IMR-90 (cell line): ENCODE results near the gene SCAF11. TPM values are rescaled to one million over a fixed set of nuclear protein-coding genes. Genes with fewer than 3 reads are reported as not detected.

Experiments used
- ATAC-seq: fragments of 200-7000 bp; cut with Tn5 transposase; 2 replicates; pipeline ENCODE4 v1.9.1; 2020; ENCODE audit warnings: low read depth, mild to moderate bottlenecking, moderate library complexity
- BruUV-seq: library from RNA; stranded (reverse); fragments of 400-500 nt; replicated peaks from 2 replicates; lab custom pipeline; 2021; lab: Mats Ljungman, UMichigan
- CTCF ChIA-PET: fragments of 300-600 bp; formaldehyde crosslinking; extraction: SDS; loops from one replicate; lab custom pipeline; 2021; ENCODE audit warnings: antibody characterized with exemption; lab: Yijun Ruan, JAX
- POLR2A ChIA-PET: fragments of 300-600 bp; sonication (Branson Sonifier 250); formaldehyde crosslinking; loops from one replicate; lab custom pipeline; 2022; ENCODE audit warnings: antibody characterized with exemption; ENCODE audit not compliant: unreplicated experiment; lab: Charles Lee
- DNase-seq: peaks from one replicate; pipeline ENCODE4 v3.0.0; 2013
- H2AFZ ChIP-seq: replicated peaks from 2 replicates; pipeline ENCODE3; 2013; ENCODE audit warnings: low read length, mild to moderate bottlenecking; ENCODE audit not compliant: poor library complexity
- H2AK5ac ChIP-seq: 2 replicates; pipeline ENCODE4 v1.6.1; 2013; ENCODE audit warnings: low read depth, low read length, inconsistent platforms
- H2AK9ac ChIP-seq: replicated peaks from 2 replicates; pipeline ENCODE3; 2013; ENCODE audit warnings: mild to moderate bottlenecking, low read depth, low read length, moderate library complexity; ENCODE audit not compliant: poor library complexity
- H2BK120ac ChIP-seq: 2 replicates; pipeline ENCODE4 v1.6.1; 2013; ENCODE audit warnings: low read depth, low read length, inconsistent platforms
- H2BK15ac ChIP-seq: 3 replicates; pipeline ENCODE4 v1.6.1; 2013; ENCODE audit warnings: low read depth, low read length, inconsistent platforms
- H2BK20ac ChIP-seq: 2 replicates; pipeline ENCODE4 v1.6.1; 2013; ENCODE audit warnings: low read depth, mild to moderate bottlenecking, inconsistent platforms, low read length, moderate library complexity
- H2BK5ac ChIP-seq: 2 replicates; pipeline ENCODE4 v1.6.1; 2013; ENCODE audit warnings: mild to moderate bottlenecking, low read depth, low read length, inconsistent platforms; ENCODE audit not compliant: poor library complexity, severe bottlenecking
- H3K14ac ChIP-seq: replicated peaks from 2 replicates; pipeline ENCODE4 v1.6.1; 2013; ENCODE audit warnings: low read depth, low read length, inconsistent platforms
- H3K18ac ChIP-seq: 2 replicates; pipeline ENCODE4 v1.6.1; 2013; ENCODE audit warnings: low read depth, low read length, control low read depth
- H3K23ac ChIP-seq: 2 replicates; pipeline ENCODE4 v1.6.1; 2013; ENCODE audit warnings: low read depth, low read length, inconsistent platforms
- H3K27ac ChIP-seq: 2 replicates; pipeline ENCODE4 v1.5.1; 2013; ENCODE audit warnings: mild to moderate bottlenecking, control low read depth, low read length; ENCODE audit not compliant: insufficient read depth
- H3K27me3 ChIP-seq: 2 replicates; pipeline ENCODE4 v1.6.1; 2013; ENCODE audit warnings: low read length; ENCODE audit not compliant: control insufficient read depth, insufficient read depth
- H3K36me3 ChIP-seq: 2 replicates; pipeline ENCODE4 v1.6.1; 2013; ENCODE audit warnings: low read length, mixed read lengths; ENCODE audit not compliant: control insufficient read depth, insufficient read depth
- H3K4ac ChIP-seq: 2 replicates; pipeline ENCODE4 v1.6.1; 2013; ENCODE audit warnings: low read depth, low read length, inconsistent platforms
- H3K4me1 ChIP-seq: 2 replicates; pipeline ENCODE4 v1.6.1; 2013; ENCODE audit warnings: low read length, mixed read lengths; ENCODE audit not compliant: control insufficient read depth, insufficient read depth
- H3K4me2 ChIP-seq: 2 replicates; pipeline ENCODE4 v1.6.1; 2013; ENCODE audit warnings: low read depth, mild to moderate bottlenecking, control low read depth, low read length, moderate library complexity
- H3K4me3 ChIP-seq: 2 replicates; pipeline ENCODE4 v1.5.1; 2013; ENCODE audit warnings: low read depth, mild to moderate bottlenecking, control low read depth, low read length, moderate library complexity; ENCODE audit not compliant: insufficient read depth
- H3K56ac ChIP-seq: 2 replicates; pipeline ENCODE4 v1.6.1; 2013; ENCODE audit warnings: low read length, inconsistent platforms; ENCODE audit not compliant: insufficient read depth; ENCODE audit errors: extremely low read depth
- H3K79me1 ChIP-seq, 2 experiments: 2 replicates each; pipeline ENCODE4 v1.6.1; 2013; ENCODE audit warnings: low read length in 2 of 2, inconsistent platforms in 1 of 2, low read depth in 1 of 2
- H3K9ac ChIP-seq: 2 replicates; pipeline ENCODE4 v1.6.1; 2013; ENCODE audit warnings: low read depth, low read length, control low read depth
- H3K9me1 ChIP-seq: 2 replicates; pipeline ENCODE4 v1.6.1; 2013; ENCODE audit warnings: low read length, inconsistent platforms; ENCODE audit not compliant: insufficient read depth
- H3K9me3 ChIP-seq: 2 replicates; pipeline ENCODE4 v1.6.1; 2013; ENCODE audit warnings: low read length; ENCODE audit not compliant: control insufficient read depth, insufficient read depth
- H4K20me1 ChIP-seq: 2 replicates; pipeline ENCODE4 v1.6.1; 2013; ENCODE audit warnings: low read length, inconsistent platforms; ENCODE audit not compliant: insufficient read depth
- H4K5ac ChIP-seq: 2 replicates; pipeline ENCODE4 v1.6.1; 2013; ENCODE audit warnings: mild to moderate bottlenecking, low read depth, low read length, control low read depth
- H4K8ac ChIP-seq, 2 experiments: 2 replicates each; pipeline ENCODE4 v1.6.1; 2013; ENCODE audit warnings: low read depth in 2 of 2, low read length in 2 of 2, control low read depth in 1 of 2, inconsistent platforms in 1 of 2
- H4K91ac ChIP-seq: 2 replicates; pipeline ENCODE4 v1.6.1; 2013; ENCODE audit warnings: low read depth, low read length, inconsistent platforms; ENCODE audit not compliant: insufficient read depth
- BHLHE40 ChIP-seq: fragments of 150-350 bp; IDR thresholded peaks from 2 replicates; pipeline ENCODE4 v1.6.1; 2016; ENCODE audit warnings: mild to moderate bottlenecking, low read depth, low read length
- FOS ChIP-seq: fragments of 150-350 bp; IDR thresholded peaks from 2 replicates; pipeline ENCODE4 v1.6.1; 2016; ENCODE audit warnings: low read depth, low read length
- MAZ ChIP-seq: IDR thresholded peaks from 2 replicates; pipeline ENCODE4 v1.6.1; 2012; ENCODE audit warnings: low read depth, mild to moderate bottlenecking, low read length, improper control_type of control experiment, moderate library complexity, borderline replicate concordance
- MXI1 ChIP-seq: IDR thresholded peaks from 2 replicates; pipeline ENCODE4 v1.6.1; 2012; ENCODE audit warnings: low read depth, mild to moderate bottlenecking, low read length, moderate library complexity, borderline replicate concordance
- NFE2L2 ChIP-seq: fragments of 150-350 bp; IDR thresholded peaks from 2 replicates; pipeline ENCODE4 v1.6.1; 2016; ENCODE audit warnings: low read depth, mild to moderate bottlenecking, low read length
- RAD21 ChIP-seq: IDR thresholded peaks from 2 replicates; pipeline ENCODE4 v1.6.1; 2012; ENCODE audit warnings: low read length, improper control_type of control experiment
- RCOR1 ChIP-seq: IDR thresholded peaks from 2 replicates; pipeline ENCODE4 v1.6.1; 2012; ENCODE audit warnings: mild to moderate bottlenecking, low read length, improper control_type of control experiment; ENCODE audit not compliant: insufficient replicate concordance
- SMC3 ChIP-seq: fragments of 150-350 bp; IDR thresholded peaks from 2 replicates; pipeline ENCODE4 v1.6.1; 2016; ENCODE audit warnings: low read depth, mild to moderate bottlenecking, antibody characterized with exemption, low read length, moderate library complexity
- WGBS, 2 experiments: methylation state at CpG; one replicate each; pipeline versions ENCODE4 v1.1.5 to v1.1.7; 2013; ENCODE audit warnings: missing lambda C conversion rate in 2 of 2; ENCODE audit not compliant: insufficient read length in 1 of 2; ENCODE audit errors: extremely low coverage in 2 of 2; 5-methylcytosine and 5-hydroxymethylcytosine counted together
- dilution Hi-C: fragments of 300-500 bp; cut with HindIII; formaldehyde crosslinking; loops from one replicate; pipeline ENCODE4 v1.14.3; 2018; ENCODE audit warnings: low sequenced_read_pairs; ENCODE audit not compliant: unreplicated experiment
- in situ Hi-C: fragments of 300-500 bp; cut with MboI; formaldehyde crosslinking; loops from 3 replicates; pipeline ENCODE4 v1.14.3; 2019; ENCODE audit warnings: low sequenced_read_pairs, inconsistent platforms, mixed read lengths
- intact Hi-C: fragments of 100-400 bp; cut with micrococcal nuclease; formaldehyde crosslinking; loops from 2 replicates; pipeline ENCODE4 v1.10.0; 2022
- polyA plus RNA-seq, 3 experiments: library from polyadenylated mRNA; depleted of rRNA; stranded (reverse); fragments of >200 nt; gene quantifications; 2 replicates each; pipeline ENCODE4 v1.2.3, GENCODE V29; 2012; ENCODE audit warnings: low replicate concordance in 1 of 3
- total RNA-seq: library from RNA; depleted of rRNA; stranded (reverse); fragments of >200 nt; gene quantifications from 2 replicates; pipeline ENCODE4 v1.2.3, GENCODE V29; 2012

SCAF11 gene
- total and polyA plus RNA-seq, 2 of the 4 experiments (the other 2 are of a cell fraction) = 33.9 to 70.4 TPM

- POLR2A ChIA-PET = no interaction called here
- TF ChIP-seq FOS (no peak), NFE2L2 (no peak), SMC3 (no peak), RAD21 (no peak), RCOR1 (no peak), MAZ (no peak), BHLHE40 (no peak), MXI1 (no peak)
- H3K4me3 ChIP-seq = no peak overlapping the region
- H2BK5ac ChIP-seq = no peak overlapping the region
- H3K18ac ChIP-seq = no peak overlapping the region
- no peak overlapping the region for H4K8ac ChIP-seq
- no peak for ATAC-seq
- peaks cover 5% of the 10 kb centered on the region; the same call in 1 of the 2 replicates for H3K9me1 ChIP-seq
- H3K27ac ChIP-seq = no peak overlapping the region
- dilution Hi-C loops = no loop called here
- H3K4ac ChIP-seq = no peak overlapping the region
- no peak overlapping the region for H3K23ac ChIP-seq
- no peak overlapping the region for H3K9ac ChIP-seq
- DNase-seq = no peak
- no peak overlapping the region for H2BK120ac ChIP-seq
- peaks cover 19 to 60% of the 10 kb centered on the region in 2 experiments for H3K79me1 ChIP-seq
- intact Hi-C loops = no loop called here
- H3K27me3 ChIP-seq = no peaks in the 10 kb centered on the region
- no peak overlapping the region for H3K56ac ChIP-seq
- H2BK20ac ChIP-seq = no peak overlapping the region
- no peak overlapping the region for H4K5ac ChIP-seq
- H4K20me1 ChIP-seq = peaks cover 75% of the 10 kb centered on the region
- peaks cover 8% of the 10 kb centered on the region for H3K4me1 ChIP-seq
- CTCF ChIA-PET = no interaction called here
- H3K9me3 ChIP-seq = no peaks in the 10 kb centered on the region
- H4K91ac ChIP-seq = no peak overlapping the region
- H2AK9ac ChIP-seq = no peak overlapping the region
- no CpG with 5 or more reads among the region's 2 CpGs for WGBS, 2 experiments
- H2BK15ac ChIP-seq = no peak overlapping the region
- H3K4me2 ChIP-seq = no peak overlapping the region
- no peak overlapping the region for H3K14ac ChIP-seq
- H2AFZ ChIP-seq = no peak overlapping the region
- BruUV-seq = no TSS peak
- H3K36me3 ChIP-seq = 0 out of 2 replicates have a peak, but pooled peaks cover 1% of the 10 kb centered on the region
- in situ Hi-C loops = no loop called here
- no peak overlapping the region for H2AK5ac ChIP-seq
These were observed 12.3 kb downstream of the SCAF11 start for GRCh38 chr12:45978108-45978507.
